WTC11 (cell line): ENCODE results near the gene ODAD3.
"Not testable (repeated sequence)": the region's sequence is repeated elsewhere in the genome, so short reads cannot be mapped to it uniquely, and the experiment has no call there.

Experiments
- ATF1 ChIP-seq: sonication (generic); formaldehyde crosslinking; IDR thresholded peaks from 2 replicates; pipeline ENCODE4 v1.8.1; 2023; ENCODE audit warnings: mild to moderate bottlenecking, moderate library complexity, missing genetic modification reagents
- ATF2 ChIP-seq: sonication (generic); formaldehyde crosslinking; IDR thresholded peaks from 2 replicates; pipeline ENCODE4 v1.8.1; 2022; ENCODE audit warnings: low read depth, missing genetic modification reagents, borderline replicate concordance
- ATF3 ChIP-seq: sonication (generic); formaldehyde crosslinking; conservative IDR thresholded peaks from 2 replicates; pipeline ENCODE4 v1.8.1; 2022; ENCODE audit warnings: mild to moderate bottlenecking, missing genetic modification reagents
- CREB1 ChIP-seq: sonication (generic); formaldehyde crosslinking; IDR thresholded peaks from 2 replicates; pipeline ENCODE4 v1.8.0; 2023; ENCODE audit warnings: mild to moderate bottlenecking, missing genetic modification reagents
- CTCF ChIP-seq: fragments of 200-600 bp; IDR thresholded peaks from 2 replicates; pipeline ENCODE4 v1.8.0; 2022; ENCODE audit warnings: antibody characterized with exemption
- GRHL2 ChIP-seq: fragments of 250-450 bp; sonication (Bioruptor Pico); IDR thresholded peaks from 2 replicates; pipeline ENCODE4 v1.8.0; 2022; ENCODE audit warnings: mild to moderate bottlenecking, moderate library complexity; ENCODE audit not compliant: insufficient replicate concordance, severe bottlenecking
- MAX ChIP-seq: sonication (generic); formaldehyde crosslinking; IDR thresholded peaks from 2 replicates; pipeline ENCODE4 v1.8.0; 2022; ENCODE audit warnings: mild to moderate bottlenecking, missing genetic modification reagents

GRCh38 chr19:11406703-11407236 lies 28.2 kb downstream of the ODAD3 start:
- not testable (repeated sequence) for TF ChIP-seq GRHL2 (CRISPR knock-in tag); MAX; ATF2 (CRISPR knock-in tag); ATF1 (CRISPR knock-in tag); CREB1; CTCF; ATF3 (CRISPR knock-in tag)
